ENCODE results near the gene LAMC2. TPM values are rescaled to one million over a fixed set of nuclear protein-coding genes. Genes with fewer than 3 reads are reported as not detected.

Gene LAMC2
- total and polyA plus RNA-seq, 9 of the 15 experiments (the other 6 are each of a cell fraction or from before 2014, with no cell fraction given), result 0.02 to 0.03 TPM; not detected in 7

- WGBS (ENCODE audit: insufficient coverage, low coverage, missing lambda C conversion rate), result 0% methylated on average over 2 of the region's 2 CpGs
- in situ Hi-C loops (cut with MboI), result no loop called here
- H3K9me1 ChIP-seq (ENCODE audit: control insufficient read depth, insufficient read depth, low read length), result no peaks in the 10 kb centered on the region
These were observed 38.3 kb upstream of the LAMC2 start for GRCh38 chr1:183147735-183148134.

GRCh38 chr1:183148599-183148998 lies 37.5 kb upstream of the LAMC2 start:
- Histone ChIP-seq H3K9me1 (ENCODE audit: control insufficient read depth, insufficient read depth, low read length) (no peaks in the 10 kb centered on the region), H3K9me3 (replicated peaks; ENCODE audit: control insufficient read depth, insufficient read depth, low read depth, low read length) (no peaks in the 10 kb centered on the region), H2AFZ (ENCODE audit: low read depth, low read length) (no peak overlapping the region), H3K27ac (ENCODE audit: extremely low read depth, low read depth, low read length) (no peak overlapping the region), H3K27me3 (ENCODE audit: control insufficient read depth in 2 of 2, insufficient read depth in 2 of 2, low read length in 2 of 2) (no peaks in the 10 kb centered on the region; a peak in 1 of 5 replicates), H3K36me3 (ENCODE audit: control insufficient read depth, insufficient read depth, low read length) (no peaks in the 10 kb centered on the region), H3K4me1 (replicated peaks in 1 of 2; ENCODE audit: control insufficient read depth in 2 of 2, insufficient read depth in 2 of 2, low read length in 2 of 2) (no peaks in the 10 kb centered on the region), H3K4me3 (no peak overlapping the region), H3K9ac (ENCODE audit: insufficient read depth in 1 of 2, low read depth in 2 of 2, low read length in 2 of 2) (no peak overlapping the region), H3K79me2 (ENCODE audit: control insufficient read depth, insufficient read depth, low read length) (no peaks in the 10 kb centered on the region), H3K4me2 (ENCODE audit: insufficient read depth, low read length) (no peak overlapping the region), H4K20me1 (replicated peaks; ENCODE audit: control insufficient read depth, insufficient read depth, low read length) (no peaks in the 10 kb centered on the region)
- CTCF ChIA-PET (ENCODE audit: low intra/inter-chr PET ratio), result no interaction called here
- 1% methylated on average over 5 of the region's 5 CpGs for WGBS (ENCODE audit: insufficient coverage, low coverage, missing lambda C conversion rate)
- POLR2A ChIA-PET, result no interaction called here
- in situ Hi-C loops (cut with MboI), result no loop called here
- intact Hi-C loops (cut with micrococcal nuclease), result no loop called here
- no peak for FAIRE-seq
- DNase-seq (ENCODE audit: extremely low read depth in 1 of 4, low spot score in 3 of 4), result no peak
- no TSS peak for BruUV-seq (replicated peaks)
- no peak for ATAC-seq
- no peak for TF ChIP-seq NR3C1 (CRISPR knock-in tag; IDR thresholded peaks at IDR 0.05)
- no peak for TF ChIP-seq ZFP91 (CRISPR knock-in tag; IDR thresholded peaks at IDR 0.05)
- no peak for TF ChIP-seq ZNF263 (CRISPR knock-in tag; IDR thresholded peaks at IDR 0.05; ENCODE audit: borderline replicate concordance)
- no peak for TF ChIP-seq ATF6 (CRISPR knock-in tag; IDR thresholded peaks at IDR 0.05)
- TF ChIP-seq HNRNPLL (IDR thresholded peaks at IDR 0.05; ENCODE audit: low read depth, low read length, poor library complexity, severe bottlenecking), result no peak
- no peak for TF ChIP-seq PHB (CRISPR knock-in tag; IDR thresholded peaks at IDR 0.05)
- 0 out of 2 replicates have a peak, but pooled peaks have one; percentile 10 for TF ChIP-seq MAFG (tag; conservative IDR thresholded peaks at IDR 0.05)
- no peak for TF ChIP-seq ZNF3 (CRISPR knock-in tag; IDR thresholded peaks at IDR 0.05)

More at GRCh38 chr1:183147735-183148134, 38.3 kb upstream of the LAMC2 start:
- no TSS peak for BruUV-seq (replicated peaks)
- Histone ChIP-seq H2AFZ (ENCODE audit: low read depth, low read length) (no peak overlapping the region), H3K4me1 (replicated peaks in 1 of 2; ENCODE audit: control insufficient read depth in 2 of 2, insufficient read depth in 2 of 2, low read length in 2 of 2) (no peaks in the 10 kb centered on the region), H3K27me3 (ENCODE audit: control insufficient read depth in 2 of 2, insufficient read depth in 2 of 2, low read length in 2 of 2) (peaks cover 0 to 2% of the 10 kb centered on the region in 2 experiments; a peak in 1 of 5 replicates), H3K4me2 (ENCODE audit: insufficient read depth, low read length) (no peak overlapping the region), H3K27ac (ENCODE audit: extremely low read depth, low read depth, low read length) (no peak overlapping the region), H3K79me2 (ENCODE audit: control insufficient read depth, insufficient read depth, low read length) (no peaks in the 10 kb centered on the region), H3K9me3 (replicated peaks; ENCODE audit: control insufficient read depth, insufficient read depth, low read depth, low read length) (no peaks in the 10 kb centered on the region), H4K20me1 (replicated peaks; ENCODE audit: control insufficient read depth, insufficient read depth, low read length) (no peaks in the 10 kb centered on the region), H3K36me3 (ENCODE audit: control insufficient read depth, insufficient read depth, low read length) (no peaks in the 10 kb centered on the region), H3K9ac (ENCODE audit: insufficient read depth in 1 of 2, low read depth in 2 of 2, low read length in 2 of 2) (no peak overlapping the region), H3K4me3 (no peak overlapping the region)
- TF ChIP-seq ESRRB (CRISPR knock-in tag; IDR thresholded peaks at IDR 0.05; ENCODE audit: borderline replicate concordance) (no peak), NR2C1 (IDR thresholded peaks at IDR 0.05) (no peak), NR2C1 (tag; IDR thresholded peaks at IDR 0.05) (no peak), SRSF9 (IDR thresholded peaks at IDR 0.05; ENCODE audit: borderline replicate concordance, low read depth, low read length) (no peak), PCBP2 (IDR thresholded peaks at IDR 0.05; ENCODE audit: low read depth, low read length, poor library complexity, severe bottlenecking) (no peak), ZBTB7A (IDR thresholded peaks at IDR 0.05; ENCODE audit: borderline replicate concordance, control insufficient read depth, low read depth, low read length) (no peak), NCOR1 (IDR thresholded peaks at IDR 0.05) (no peak), HOXB6 (CRISPR knock-in tag; IDR thresholded peaks at IDR 0.05; ENCODE audit: borderline replicate concordance) (no peak), ESRRA (IDR thresholded peaks at IDR 0.05; ENCODE audit: borderline replicate concordance, low read depth) (no peak), GTF2A2 (tag; IDR thresholded peaks at IDR 0.05) (no peak)
- FAIRE-seq, result no peak
- intact Hi-C loops (cut with micrococcal nuclease), result no loop called here
- CTCF ChIA-PET (ENCODE audit: low intra/inter-chr PET ratio), result no interaction called here
- no peak for DNase-seq (ENCODE audit: extremely low read depth in 1 of 4, low spot score in 3 of 4)
- no peak for ATAC-seq
- POLR2A ChIA-PET, result no interaction called here
